Measurements from ENCODE around the gene ADD3. TPM values are rescaled to one million over a fixed set of nuclear protein-coding genes. Genes with fewer than 3 reads are reported as not detected.

Gene ADD3
- total RNA-seq, 1 experiment from 2014 or later = 86.7 TPM

DNA sequence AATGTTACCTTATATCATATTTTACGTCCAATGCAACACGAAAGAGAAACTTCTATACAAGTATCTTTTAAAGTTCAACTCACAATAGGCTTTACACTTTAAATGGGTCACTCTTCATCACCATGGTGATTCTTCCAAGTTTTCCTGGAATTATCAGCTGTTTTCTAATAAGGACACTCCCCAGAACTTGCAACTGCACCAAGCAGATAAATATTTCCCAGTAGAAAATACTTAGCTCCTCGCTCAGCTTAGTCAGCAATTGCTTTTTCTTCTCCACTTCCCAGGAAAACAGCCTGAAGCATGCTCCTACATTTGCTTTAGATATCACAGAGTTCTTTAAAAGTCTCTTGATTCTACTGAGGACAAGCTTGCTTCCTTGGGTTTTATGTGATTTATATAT lies 25.7 kb upstream of the ADD3 start (continued):
- TF ChIP-seq, protein P1, sequence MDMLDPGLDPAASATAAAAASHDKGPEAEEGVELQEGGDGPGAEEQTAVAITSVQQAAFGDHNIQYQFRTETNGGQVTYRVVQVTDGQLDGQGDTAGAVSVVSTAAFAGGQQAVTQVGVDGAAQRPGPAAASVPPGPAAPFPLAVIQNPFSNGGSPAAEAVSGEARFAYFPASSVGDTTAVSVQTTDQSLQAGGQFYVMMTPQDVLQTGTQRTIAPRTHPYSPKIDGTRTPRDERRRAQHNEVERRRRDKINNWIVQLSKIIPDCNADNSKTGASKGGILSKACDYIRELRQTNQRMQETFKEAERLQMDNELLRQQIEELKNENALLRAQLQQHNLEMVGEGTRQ (CRISPR knock-in tag; IDR thresholded peaks at IDR 0.05) = no peak
- TF ChIP-seq, protein P2, sequence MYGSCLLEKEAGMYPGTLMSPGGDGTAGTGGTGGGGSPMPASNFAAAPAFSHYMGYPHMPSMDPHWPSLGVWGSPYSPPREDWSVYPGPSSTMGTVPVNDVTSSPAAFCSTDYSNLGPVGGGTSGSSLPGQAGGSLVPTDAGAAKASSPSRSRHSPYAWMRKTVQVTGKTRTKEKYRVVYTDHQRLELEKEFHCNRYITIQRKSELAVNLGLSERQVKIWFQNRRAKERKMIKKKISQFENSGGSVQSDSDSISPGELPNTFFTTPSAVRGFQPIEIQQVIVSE (CRISPR knock-in tag; IDR thresholded peaks at IDR 0.05; ENCODE audit: borderline replicate concordance) = no peak
- TF ChIP-seq FOXJ3 (CRISPR knock-in tag; IDR thresholded peaks at IDR 0.05; ENCODE audit: borderline replicate concordance) (no peak), SP1 (CRISPR knock-in tag; conservative IDR thresholded peaks at IDR 0.05) (no peak), E2F1 (CRISPR knock-in tag; IDR thresholded peaks at IDR 0.05) (no peak), EMX1 (CRISPR knock-in tag; IDR thresholded peaks at IDR 0.05) (no peak), SMAD3 (CRISPR knock-in tag; IDR thresholded peaks at IDR 0.05; ENCODE audit: borderline replicate concordance) (no peak), GTF2I (CRISPR knock-in tag; conservative IDR thresholded peaks at IDR 0.05) (no peak)
- TF ChIP-seq, protein P3, sequence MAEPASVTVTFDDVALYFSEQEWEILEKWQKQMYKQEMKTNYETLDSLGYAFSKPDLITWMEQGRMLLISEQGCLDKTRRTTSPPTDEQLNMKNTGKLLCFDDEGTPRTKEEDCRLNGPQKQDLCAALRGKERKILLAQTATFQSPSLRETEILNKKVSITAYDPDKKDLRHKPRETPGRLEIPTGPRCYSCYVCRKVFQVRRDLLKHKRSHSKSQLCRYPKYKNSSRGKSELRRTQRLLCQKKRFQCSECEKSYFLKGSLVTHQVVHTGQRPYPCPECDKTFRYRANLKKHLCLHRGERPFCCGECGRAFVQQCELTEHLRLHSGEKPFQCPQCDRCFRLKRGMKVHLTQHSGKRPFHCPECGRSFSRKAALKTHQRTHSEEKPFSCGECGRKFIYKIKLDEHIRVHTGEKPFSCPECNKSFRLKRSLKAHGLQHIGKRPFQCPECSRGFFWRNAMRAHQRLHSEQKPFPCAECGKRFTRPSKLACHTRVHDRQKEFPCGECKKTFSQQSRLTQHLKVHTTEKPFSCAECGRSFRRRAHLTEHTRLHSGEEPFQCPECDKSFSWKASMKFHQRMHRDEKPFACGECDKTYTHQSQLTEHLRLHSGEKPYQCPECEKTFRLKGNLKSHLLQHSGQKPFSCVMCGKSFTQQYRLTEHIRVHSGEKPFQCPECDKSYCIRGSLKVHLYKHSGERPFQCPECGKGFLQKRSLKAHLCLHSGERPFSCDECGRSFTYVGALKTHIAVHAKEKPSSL (CRISPR knock-in tag; conservative IDR thresholded peaks at IDR 0.05) = no peak
- TF ChIP-seq, protein P4, sequence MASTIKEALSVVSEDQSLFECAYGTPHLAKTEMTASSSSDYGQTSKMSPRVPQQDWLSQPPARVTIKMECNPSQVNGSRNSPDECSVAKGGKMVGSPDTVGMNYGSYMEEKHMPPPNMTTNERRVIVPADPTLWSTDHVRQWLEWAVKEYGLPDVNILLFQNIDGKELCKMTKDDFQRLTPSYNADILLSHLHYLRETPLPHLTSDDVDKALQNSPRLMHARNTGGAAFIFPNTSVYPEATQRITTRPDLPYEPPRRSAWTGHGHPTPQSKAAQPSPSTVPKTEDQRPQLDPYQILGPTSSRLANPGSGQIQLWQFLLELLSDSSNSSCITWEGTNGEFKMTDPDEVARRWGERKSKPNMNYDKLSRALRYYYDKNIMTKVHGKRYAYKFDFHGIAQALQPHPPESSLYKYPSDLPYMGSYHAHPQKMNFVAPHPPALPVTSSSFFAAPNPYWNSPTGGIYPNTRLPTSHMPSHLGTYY (CRISPR knock-in tag; IDR thresholded peaks at IDR 0.05) = no peak

GRCh38 chr10:109982812-109983211 lies 25.0 kb upstream of the ADD3 start:
- DNase-seq (ENCODE audit: low spot score) (no peak), ATAC-seq (no peak)
- H3K36me3 Mint-ChIP-seq = peaks cover 6% of the 10 kb centered on the region
- TF ChIP-seq ARID4B (CRISPR knock-in tag; IDR thresholded peaks at IDR 0.05; ENCODE audit: borderline replicate concordance) = no peak
- TF ChIP-seq GABPB1 (CRISPR knock-in tag; IDR thresholded peaks at IDR 0.05) = no peak
- TF ChIP-seq, protein P5, sequence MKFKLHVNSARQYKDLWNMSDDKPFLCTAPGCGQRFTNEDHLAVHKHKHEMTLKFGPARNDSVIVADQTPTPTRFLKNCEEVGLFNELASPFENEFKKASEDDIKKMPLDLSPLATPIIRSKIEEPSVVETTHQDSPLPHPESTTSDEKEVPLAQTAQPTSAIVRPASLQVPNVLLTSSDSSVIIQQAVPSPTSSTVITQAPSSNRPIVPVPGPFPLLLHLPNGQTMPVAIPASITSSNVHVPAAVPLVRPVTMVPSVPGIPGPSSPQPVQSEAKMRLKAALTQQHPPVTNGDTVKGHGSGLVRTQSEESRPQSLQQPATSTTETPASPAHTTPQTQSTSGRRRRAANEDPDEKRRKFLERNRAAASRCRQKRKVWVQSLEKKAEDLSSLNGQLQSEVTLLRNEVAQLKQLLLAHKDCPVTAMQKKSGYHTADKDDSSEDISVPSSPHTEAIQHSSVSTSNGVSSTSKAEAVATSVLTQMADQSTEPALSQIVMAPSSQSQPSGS (CRISPR knock-in tag; IDR thresholded peaks at IDR 0.05; ENCODE audit: borderline replicate concordance, low read depth) = no peak
- no peak for TF ChIP-seq E2F4 (CRISPR knock-in tag; IDR thresholded peaks at IDR 0.05; ENCODE audit: borderline replicate concordance, low read depth)
- no peak for TF ChIP-seq TEAD1 (CRISPR knock-in tag; IDR thresholded peaks at IDR 0.05)
- no peak for TF ChIP-seq FOXP1 (CRISPR knock-in tag; IDR thresholded peaks at IDR 0.05; ENCODE audit: borderline replicate concordance)
- no peak for TF ChIP-seq PREB (CRISPR knock-in tag; IDR thresholded peaks at IDR 0.05; ENCODE audit: borderline replicate concordance)
- TF ChIP-seq ATF1 (CRISPR knock-in tag; IDR thresholded peaks at IDR 0.05) = no peak
- TF ChIP-seq EMX1 (CRISPR knock-in tag; IDR thresholded peaks at IDR 0.05) = no peak
- TF ChIP-seq ZNF317 (CRISPR knock-in tag; IDR thresholded peaks at IDR 0.05; ENCODE audit: borderline replicate concordance, low read depth) = no peak
- no peak for TF ChIP-seq ESRRA (CRISPR knock-in tag; IDR thresholded peaks at IDR 0.05; ENCODE audit: borderline replicate concordance)
- TF ChIP-seq NR3C1 (CRISPR knock-in tag; conservative IDR thresholded peaks at IDR 0.05; ENCODE audit: low read depth) = no peak
- H3K4me1 Mint-ChIP-seq = peaks cover 14% of the 10 kb centered on the region
- H3K9me3 Mint-ChIP-seq = peaks cover 12% of the 10 kb centered on the region
- POLR2A ChIA-PET = no interaction called here
- no peak overlapping the region for H3K4me3 Mint-ChIP-seq
- CTCF ChIA-PET = interaction anchor here (0.9 to 1.5 kb wide), 2 partner anchors 52 to 99 kb away, joined by 3 to 4 read pairs; no protein-coding TSS in a partner anchor
- H3K27me3 Mint-ChIP-seq (ENCODE audit: low read depth) = no peaks in the 10 kb centered on the region
- no peak overlapping the region for H3K27ac Mint-ChIP-seq

All from WTC11 (cell line).